GM21619 (cell line): Measurements from ENCODE around the gene PIGK.

ENCODE experiments used
- ATAC-seq: cut with Tn5 transposase; IDR thresholded peaks from one replicate; pipeline ENCODE4 v1.9.1; 2021; ENCODE audit not compliant: unreplicated experiment

Gene PIGK

GRCh38 chr1:77100875-77101274 is 118.4 kb downstream of the PIGK start:
- no peak for ATAC-seq

GRCh38 chr1:77096496-77097255 is 122.6 kb downstream of the PIGK start:
- no peak for ATAC-seq

- no peak for ATAC-seq
Measured at GRCh38 chr1:77095236-77095635, 124.0 kb downstream of the PIGK start.

GRCh38 chr1:77089756-77090155 is 129.5 kb downstream of the PIGK start:
- no peak for ATAC-seq

- ATAC-seq = no peak
Measured at GRCh38 chr1:77085109-77085508, 134.1 kb downstream of the PIGK start.

GRCh38 chr1:77084457-77084856 is 134.8 kb downstream of the PIGK start:
- no peak for ATAC-seq

GRCh38 chr1:77081834-77082233 is 137.4 kb downstream of the PIGK start:
- ATAC-seq = no peak

- no peak for ATAC-seq
Measured at GRCh38 chr1:77076759-77077158, 142.5 kb downstream of the PIGK start.

- no peak for ATAC-seq
Measured at GRCh38 chr1:77068013-77068412, 151.2 kb downstream of the PIGK start.

- no peak for ATAC-seq
Measured at GRCh38 chr1:77065693-77066342, 153.4 kb downstream of the PIGK start.

GRCh38 chr1:77064246-77064645 is 155.0 kb downstream of the PIGK start:
- ATAC-seq = no peak

GRCh38 chr1:77063118-77063517 is 156.1 kb downstream of the PIGK start:
- ATAC-seq = no peak

- no peak for ATAC-seq
Measured at GRCh38 chr1:77061162-77061561, 158.1 kb downstream of the PIGK start.

GRCh38 chr1:77060000-77060399 is 159.2 kb downstream of the PIGK start:
- no peak for ATAC-seq

GRCh38 chr1:77057994-77058585 is 161.1 kb downstream of the PIGK start:
- ATAC-seq = no peak

GRCh38 chr1:77056525-77056924 is 162.7 kb downstream of the PIGK start:
- ATAC-seq = no peak

- ATAC-seq = no peak
Measured at GRCh38 chr1:77051425-77051824, 167.8 kb downstream of the PIGK start.

GRCh38 chr1:77048615-77049005 is 170.6 kb downstream of the PIGK start:
- no peak for ATAC-seq

- ATAC-seq = no peak
Measured at GRCh38 chr1:77047978-77048614, 171.1 kb downstream of the PIGK start.

- no peak for ATAC-seq
Measured at GRCh38 chr1:77047575-77047974, 171.7 kb downstream of the PIGK start.

- ATAC-seq = no peak
Measured at GRCh38 chr1:77044133-77044849, 174.9 kb downstream of the PIGK start.
